Dendritic cell treated with granulocyte-macrophage colony-stimulating factor and Interleukin-4, amounts not matched to agents 40 ng/mL and 50 ng/mL, for 4 days (primary cell): ENCODE measurements around the gene MEOX2.

Experiments used
- H3K27ac Mint-ChIP-seq: one replicate; pipeline ENCODE4 v1.8.0; 2022; ENCODE audit warnings: mild to moderate bottlenecking, mixed read lengths
- H3K27me3 Mint-ChIP-seq: one replicate; pipeline ENCODE4 v1.8.0; 2022; ENCODE audit warnings: mild to moderate bottlenecking, mixed read lengths
- H3K36me3 Mint-ChIP-seq: one replicate; pipeline ENCODE4 v1.8.0; 2022; ENCODE audit warnings: low read depth, mixed read lengths
- H3K4me1 Mint-ChIP-seq: one replicate; pipeline ENCODE4 v1.8.0; 2022; ENCODE audit warnings: low read depth, mixed read lengths
- H3K4me3 Mint-ChIP-seq: one replicate; pipeline ENCODE4 v1.8.0; 2022; ENCODE audit warnings: mild to moderate bottlenecking, moderate library complexity, mixed read lengths
- H3K9me3 Mint-ChIP-seq: one replicate; pipeline ENCODE4 v1.8.0; 2022; ENCODE audit warnings: mixed read lengths
- intact Hi-C: fragments of 100-400 bp; cut with micrococcal nuclease; formaldehyde crosslinking; loops from one replicate; pipeline ENCODE4 v1.15.0; 2022

Gene MEOX2

DNA sequence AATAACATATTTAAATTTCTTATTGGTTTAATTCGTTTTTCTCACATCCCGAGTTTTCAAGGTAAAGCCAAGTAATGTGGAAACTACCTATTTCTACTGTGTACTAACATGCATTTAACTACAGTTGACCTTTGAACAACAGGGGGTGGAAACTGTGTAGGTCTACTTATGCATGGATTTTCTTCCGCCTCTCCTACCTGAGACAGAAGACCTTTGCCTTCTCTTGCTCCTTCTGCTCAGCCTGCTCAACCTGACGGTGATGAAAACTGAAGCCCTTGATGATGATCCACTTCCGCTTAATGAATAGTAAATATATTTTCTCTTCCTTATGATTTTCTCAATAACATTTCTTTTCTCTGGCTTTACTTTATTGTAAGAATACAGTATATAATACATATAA is 18.5 kb downstream of the MEOX2 start:
- Mint-ChIP-seq H3K27ac (no peak overlapping the region), H3K4me3 (no peak overlapping the region), H3K36me3 (no peaks in the 10 kb centered on the region), H3K27me3 (no peaks in the 10 kb centered on the region), H3K9me3 (no peaks in the 10 kb centered on the region), H3K4me1 (no peaks in the 10 kb centered on the region)
- intact Hi-C loops: no loop called here

DNA sequence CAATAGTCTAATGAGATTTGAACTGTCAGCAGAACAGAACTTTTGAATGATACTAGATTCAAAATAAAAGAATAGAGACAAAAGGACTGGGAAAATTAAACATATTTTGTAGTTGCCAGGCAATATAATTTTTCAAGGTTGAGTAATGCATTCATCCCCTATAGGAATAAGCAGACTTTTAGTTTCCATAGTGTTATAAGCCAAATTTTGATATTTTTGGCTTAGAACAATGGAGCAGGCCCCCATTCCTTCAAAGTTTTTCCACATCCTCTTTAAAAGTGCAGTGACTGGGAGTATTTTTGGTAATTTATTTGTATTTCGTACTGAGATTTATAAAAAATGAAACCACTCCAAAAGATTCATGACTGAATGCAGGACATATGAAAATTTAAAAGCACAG is 24.0 kb downstream of the MEOX2 start:
- Mint-ChIP-seq H3K36me3 (no peaks in the 10 kb centered on the region), H3K4me1 (no peaks in the 10 kb centered on the region), H3K9me3 (peaks cover 14% of the 10 kb centered on the region), H3K27ac (no peak overlapping the region), H3K27me3 (no peaks in the 10 kb centered on the region), H3K4me3 (no peak overlapping the region)
- intact Hi-C loops: no loop called here

GRCh38 chr7:15658247-15658646 is 28.2 kb downstream of the MEOX2 start:
- Mint-ChIP-seq H3K36me3 (no peaks in the 10 kb centered on the region), H3K27ac (no peak overlapping the region), H3K9me3 (peaks cover 23% of the 10 kb centered on the region), H3K4me3 (no peak overlapping the region), H3K27me3 (no peaks in the 10 kb centered on the region), H3K4me1 (no peaks in the 10 kb centered on the region)
- intact Hi-C loops: no loop called here

DNA sequence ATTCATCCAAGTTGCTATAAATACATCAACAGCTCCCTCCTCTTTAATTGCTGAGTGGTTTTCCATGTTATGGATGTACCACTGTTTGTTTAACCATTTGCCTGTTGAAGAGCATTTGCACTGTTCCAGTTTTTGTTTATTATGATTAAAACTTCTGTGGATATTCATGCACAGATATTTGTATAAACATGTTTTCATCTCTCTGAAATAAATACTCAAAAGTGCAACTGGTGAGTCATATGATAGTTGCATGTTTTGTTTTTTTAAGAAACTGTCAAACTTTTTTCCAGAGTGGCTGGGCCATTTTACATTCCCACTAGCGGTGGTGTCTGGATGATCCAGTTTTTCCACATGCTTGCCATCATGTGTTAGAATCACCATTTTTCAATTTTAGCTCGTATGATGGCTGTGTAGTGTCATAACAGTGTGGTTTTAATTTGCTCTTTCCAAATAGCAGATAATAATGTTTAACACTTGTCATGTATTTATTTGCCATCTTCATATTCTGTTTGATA is 33.6 kb downstream of the MEOX2 start:
- intact Hi-C loops: no loop called here
- Mint-ChIP-seq H3K27me3 (no peaks in the 10 kb centered on the region), H3K4me1 (no peaks in the 10 kb centered on the region), H3K27ac (no peak overlapping the region), H3K9me3 (peaks cover 12% of the 10 kb centered on the region), H3K4me3 (no peak overlapping the region), H3K36me3 (no peaks in the 10 kb centered on the region)

GRCh38 chr7:15651693-15652092 is 34.8 kb downstream of the MEOX2 start:
- H3K27ac Mint-ChIP-seq: no peak overlapping the region

DNA sequence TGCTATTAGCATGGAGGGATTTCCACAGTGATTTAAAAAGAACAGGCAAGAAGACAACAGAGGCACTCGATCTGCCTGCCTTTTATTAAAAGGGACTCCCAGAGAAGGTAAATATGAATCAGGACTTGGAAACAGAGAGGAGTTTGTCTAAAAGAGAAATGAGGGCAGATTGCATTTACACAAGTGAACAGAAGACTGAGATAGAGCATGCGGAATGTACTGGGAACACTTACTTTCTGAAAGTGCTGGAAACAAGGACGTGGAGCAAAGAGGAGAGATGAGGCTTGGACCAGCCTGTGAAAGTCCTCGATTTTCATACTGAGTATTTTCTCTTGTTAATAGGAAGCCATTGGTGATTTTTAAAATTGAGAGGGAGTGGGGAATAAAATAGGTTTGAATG is 35.7 kb downstream of the MEOX2 start:
- H3K9me3 Mint-ChIP-seq: no peaks in the 10 kb centered on the region
- no peak overlapping the region for H3K4me3 Mint-ChIP-seq
- H3K27me3 Mint-ChIP-seq: no peaks in the 10 kb centered on the region
- intact Hi-C loops: no loop called here
- H3K36me3 Mint-ChIP-seq: no peaks in the 10 kb centered on the region
- no peak overlapping the region for H3K27ac Mint-ChIP-seq
- no peaks in the 10 kb centered on the region for H3K4me1 Mint-ChIP-seq

More at GRCh38 chr7:15651693-15652092, 34.8 kb downstream of the MEOX2 start:
- Mint-ChIP-seq H3K36me3 (no peaks in the 10 kb centered on the region), H3K9me3 (peaks cover 2% of the 10 kb centered on the region), H3K27me3 (no peaks in the 10 kb centered on the region), H3K4me3 (no peak overlapping the region), H3K4me1 (no peaks in the 10 kb centered on the region)
- intact Hi-C loops: no loop called here

GRCh38 chr7:15648461-15648961 is 38.0 kb downstream of the MEOX2 start:
- Mint-ChIP-seq H3K36me3 (no peaks in the 10 kb centered on the region), H3K27me3 (no peaks in the 10 kb centered on the region), H3K4me1 (no peaks in the 10 kb centered on the region), H3K9me3 (no peaks in the 10 kb centered on the region), H3K4me3 (no peak overlapping the region), H3K27ac (no peak overlapping the region)
- intact Hi-C loops: no loop called here

DNA sequence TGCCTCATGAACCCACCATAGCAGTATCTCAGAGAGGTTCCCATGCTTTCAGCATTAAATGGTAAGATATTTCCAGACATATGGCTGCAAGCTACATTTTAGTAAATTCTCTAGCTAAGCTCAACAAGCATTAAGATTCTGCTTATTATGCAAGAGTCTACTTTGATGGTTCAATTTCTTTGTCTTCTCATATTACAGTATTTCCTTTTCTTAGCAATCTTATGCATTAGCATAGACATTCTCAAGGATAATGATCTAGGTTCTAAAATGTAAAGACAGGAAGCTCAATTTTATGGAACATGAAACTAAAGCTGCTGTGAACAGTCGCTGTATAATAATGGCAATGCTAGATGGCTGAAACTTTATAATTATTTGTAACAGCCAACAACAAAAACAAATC is 39.2 kb downstream of the MEOX2 start:
- H3K27me3 Mint-ChIP-seq: no peaks in the 10 kb centered on the region
- H3K27ac Mint-ChIP-seq: no peak overlapping the region
- no peak overlapping the region for H3K4me3 Mint-ChIP-seq
- H3K4me1 Mint-ChIP-seq: no peaks in the 10 kb centered on the region
- intact Hi-C loops: no loop called here
- H3K9me3 Mint-ChIP-seq: no peaks in the 10 kb centered on the region
- H3K36me3 Mint-ChIP-seq: no peaks in the 10 kb centered on the region

DNA sequence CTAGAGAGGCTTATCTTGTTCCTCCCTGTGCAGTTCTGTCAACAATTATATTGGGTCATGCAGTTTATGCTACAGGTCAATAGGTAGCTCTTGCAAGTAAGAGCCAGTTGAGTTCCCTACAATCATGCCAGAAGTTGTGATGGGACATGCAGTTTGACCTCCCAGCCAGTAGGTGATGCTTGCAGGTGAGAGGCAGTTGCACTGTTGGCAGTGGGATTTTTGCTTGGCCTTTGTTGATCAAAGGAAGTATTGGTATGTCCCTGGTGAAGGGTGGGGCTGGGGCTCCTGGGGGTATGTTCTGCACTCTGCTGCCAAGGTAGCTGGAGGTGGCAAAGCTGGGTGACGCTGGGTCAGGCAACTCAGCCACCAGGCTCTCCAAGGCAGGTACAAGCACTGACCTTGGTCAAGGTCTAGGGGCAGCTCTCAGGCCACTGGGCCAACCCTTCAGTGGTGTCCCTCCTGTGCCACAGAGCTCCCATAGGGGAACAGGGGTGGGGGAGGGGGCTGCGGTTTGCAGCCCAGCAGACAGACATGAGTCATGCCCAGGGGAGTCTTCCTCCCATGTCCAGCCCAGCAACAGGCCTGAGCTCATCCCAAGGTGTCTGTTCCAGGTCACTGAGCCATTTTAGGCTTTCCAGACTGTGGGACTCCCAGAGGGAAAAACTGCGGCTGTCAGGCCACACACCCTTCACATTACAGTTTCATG is 43.3 kb downstream of the MEOX2 start:
- H3K9me3 Mint-ChIP-seq: peaks cover 20% of the 10 kb centered on the region
- no peak overlapping the region for H3K27ac Mint-ChIP-seq
- H3K4me3 Mint-ChIP-seq: no peak overlapping the region
- no peaks in the 10 kb centered on the region for H3K36me3 Mint-ChIP-seq
- no peaks in the 10 kb centered on the region for H3K27me3 Mint-ChIP-seq
- intact Hi-C loops: no loop called here
- no peaks in the 10 kb centered on the region for H3K4me1 Mint-ChIP-seq

DNA sequence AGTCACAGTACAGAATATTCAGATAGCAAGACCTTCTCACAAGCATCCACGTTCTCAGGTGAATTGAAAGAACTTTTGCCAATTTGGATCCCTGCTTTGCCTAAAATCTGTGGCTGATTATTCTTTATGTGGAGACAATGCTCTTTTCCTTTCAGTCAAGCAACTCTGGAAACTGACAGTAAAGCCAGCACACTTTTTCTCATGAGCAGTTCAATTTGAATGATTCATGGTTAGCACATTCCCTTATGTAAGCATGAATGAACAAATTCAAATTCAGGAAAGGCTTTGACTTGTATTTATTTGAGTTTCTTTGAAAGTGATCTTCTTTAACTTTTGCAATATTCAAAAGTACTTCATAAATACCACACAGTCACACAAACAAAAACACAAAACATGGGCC is 57.6 kb downstream of the MEOX2 start:
- no peaks in the 10 kb centered on the region for H3K4me1 Mint-ChIP-seq

GRCh38 chr7:15626041-15626440 is 60.4 kb downstream of the MEOX2 start:
- no peak overlapping the region for H3K4me3 Mint-ChIP-seq
- no peaks in the 10 kb centered on the region for H3K9me3 Mint-ChIP-seq
- H3K27ac Mint-ChIP-seq: no peak overlapping the region
- H3K36me3 Mint-ChIP-seq: no peaks in the 10 kb centered on the region
- no peaks in the 10 kb centered on the region for H3K4me1 Mint-ChIP-seq
- intact Hi-C loops: no loop called here
- no peaks in the 10 kb centered on the region for H3K27me3 Mint-ChIP-seq

More for the DNA sequence above, 57.6 kb downstream of the MEOX2 start:
- no peaks in the 10 kb centered on the region for H3K9me3 Mint-ChIP-seq
- H3K4me3 Mint-ChIP-seq: no peak overlapping the region
- no peak overlapping the region for H3K27ac Mint-ChIP-seq
- H3K27me3 Mint-ChIP-seq: no peaks in the 10 kb centered on the region
- H3K36me3 Mint-ChIP-seq: no peaks in the 10 kb centered on the region
- intact Hi-C loops: no loop called here

GRCh38 chr7:15625466-15625865 is 61.0 kb downstream of the MEOX2 start:
- no peak overlapping the region for H3K4me3 Mint-ChIP-seq
- no peaks in the 10 kb centered on the region for H3K9me3 Mint-ChIP-seq
- no peak overlapping the region for H3K27ac Mint-ChIP-seq
- intact Hi-C loops: no loop called here
- no peaks in the 10 kb centered on the region for H3K36me3 Mint-ChIP-seq
- H3K4me1 Mint-ChIP-seq: no peaks in the 10 kb centered on the region
- H3K27me3 Mint-ChIP-seq: no peaks in the 10 kb centered on the region

DNA sequence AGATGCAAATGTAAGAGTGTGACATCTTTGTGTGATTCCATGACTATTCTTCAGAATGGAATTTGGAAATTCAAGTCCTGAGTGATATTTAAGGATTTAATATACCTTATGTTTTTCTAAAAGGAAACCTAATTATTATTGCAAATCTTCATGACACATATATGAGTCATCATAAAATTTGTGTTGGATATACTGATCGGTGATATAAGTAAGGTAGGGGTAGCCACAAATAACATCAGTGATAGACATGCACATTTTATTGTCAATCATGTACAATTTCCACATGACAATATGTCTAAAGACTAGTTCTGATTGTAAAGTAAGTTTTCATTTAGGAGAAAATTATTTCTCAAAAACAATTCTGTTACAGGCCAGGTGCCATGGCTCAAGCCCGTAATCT is 65.0 kb downstream of the MEOX2 start:
- Mint-ChIP-seq H3K27ac (no peak overlapping the region), H3K27me3 (no peaks in the 10 kb centered on the region), H3K4me3 (no peak overlapping the region), H3K9me3 (no peaks in the 10 kb centered on the region), H3K4me1 (no peaks in the 10 kb centered on the region), H3K36me3 (no peaks in the 10 kb centered on the region)
- intact Hi-C loops: no loop called here

DNA sequence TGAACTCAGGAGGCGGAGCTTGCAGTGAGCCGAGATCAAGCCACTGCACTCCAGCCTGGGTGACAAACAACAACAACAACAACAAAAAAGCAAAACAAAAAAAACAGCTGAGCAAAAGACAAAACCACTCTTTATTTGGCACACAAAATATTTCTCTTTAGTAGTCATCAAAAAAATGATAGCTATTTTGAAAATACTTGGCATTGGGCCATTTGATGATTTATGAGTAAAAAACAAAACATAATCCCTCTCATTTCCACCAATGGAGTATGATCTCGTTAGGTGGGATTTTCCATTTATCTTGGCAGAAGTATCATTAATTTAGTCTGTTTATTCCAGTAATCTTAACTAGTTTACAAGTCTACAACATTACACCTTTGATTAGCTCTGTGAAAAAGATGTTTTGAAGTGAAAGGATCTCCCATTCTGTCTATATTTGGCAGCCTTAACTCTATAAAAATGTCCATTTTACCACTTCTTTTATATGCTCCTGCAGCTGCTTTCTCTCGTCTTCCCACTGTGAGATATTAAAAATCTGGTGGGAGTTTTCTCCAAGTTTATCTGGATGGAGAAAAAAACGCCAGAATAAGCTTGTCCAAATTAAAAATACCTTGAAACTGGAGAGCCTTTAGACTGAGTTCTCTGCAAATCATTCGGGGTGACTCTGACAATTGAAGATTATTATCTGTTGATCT is 65.8 kb downstream of the MEOX2 start:
- no peaks in the 10 kb centered on the region for H3K4me1 Mint-ChIP-seq
- no peak overlapping the region for H3K27ac Mint-ChIP-seq
- no peaks in the 10 kb centered on the region for H3K36me3 Mint-ChIP-seq
- H3K9me3 Mint-ChIP-seq: no peaks in the 10 kb centered on the region
- H3K27me3 Mint-ChIP-seq: no peaks in the 10 kb centered on the region
- intact Hi-C loops: no loop called here
- no peak overlapping the region for H3K4me3 Mint-ChIP-seq
